Body of pancreas (tissue), 4 donors: Measurements from ENCODE around the gene CYSRT1.

Experiments
- CTCF ChIP-seq, 7 experiments: fragments of 450-650 bp in 4 of 7; fragments of 200-600 bp in 3 of 7; sonication (generic) in 3 of 7; IDR thresholded peaks; one replicate each; pipeline ENCODE4 v1.5.1; 2016 to 2019; ENCODE audit warnings: antibody characterized with exemption in 7 of 7
- POLR2A ChIP-seq, 3 donors: fragments of 450-650 bp; IDR thresholded peaks; one replicate each; pipeline ENCODE4 v1.6.1; 2016; ENCODE audit warnings: antibody characterized with exemption in 3 of 3, mild to moderate bottlenecking in 2 of 3

- TF ChIP-seq CTCF (IDR thresholded peaks at IDR 0.05): no peak
- TF ChIP-seq POLR2A (IDR thresholded peaks at IDR 0.05): no peak
These were observed 26.2 kb downstream of the CYSRT1 start, which contains the start of gene STPG3 for GRCh38 chr9:137251194-137251461.
